Activated T-cell treated with anti-CD3 and anti-CD28 coated beads for 24 hours (primary cell): ENCODE data around the gene RTEL1.
"Not testable (repeated sequence)": the region's sequence is repeated elsewhere in the genome, so short reads cannot be mapped to it uniquely, and the experiment has no call there.

Experiments used
- DNase-seq: peaks from one replicate; pipeline ENCODE4 v3.0.0-alpha.2; 2020; ENCODE audit warnings: low read depth

The RTEL1 gene

GRCh38 chr20:63628246-63628975 is 29.7 kb upstream of the RTEL1 start:
- peak; percentile 73 for DNase-seq

- DNase-seq, result not testable (repeated sequence)
Measured at GRCh38 chr20:63630956-63631355, 27.2 kb upstream of the RTEL1 start.

- not testable (repeated sequence) for DNase-seq
Measured at GRCh38 chr20:63631426-63631825, 26.7 kb upstream of the RTEL1 start.

DNA sequence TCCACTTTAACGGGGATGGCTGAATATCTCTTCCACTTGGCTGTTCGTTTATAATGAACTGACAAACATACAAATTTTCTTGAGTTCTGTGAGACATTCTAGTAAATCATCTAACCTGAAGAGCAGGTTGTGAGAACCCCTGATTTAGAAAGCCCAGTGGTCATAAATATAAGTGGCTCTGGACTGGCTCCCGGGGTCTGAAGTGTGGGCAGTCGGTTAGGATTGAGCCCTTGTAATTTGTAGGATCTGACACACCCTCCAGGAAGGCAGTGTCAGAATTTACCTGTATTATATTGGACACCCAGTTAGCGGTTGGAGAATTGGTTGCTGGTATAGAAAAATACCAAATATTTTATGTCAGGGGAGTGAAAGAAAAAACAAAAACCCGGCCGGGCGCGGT is 24.4 kb upstream of the RTEL1 start:
- no peak for DNase-seq

GRCh38 chr20:63635431-63636141 is 22.5 kb upstream of the RTEL1 start:
- DNase-seq, result peak; percentile 66

- no peak for DNase-seq
Measured at GRCh38 chr20:63636752-63637628, 21.1 kb upstream of the RTEL1 start.

DNA sequence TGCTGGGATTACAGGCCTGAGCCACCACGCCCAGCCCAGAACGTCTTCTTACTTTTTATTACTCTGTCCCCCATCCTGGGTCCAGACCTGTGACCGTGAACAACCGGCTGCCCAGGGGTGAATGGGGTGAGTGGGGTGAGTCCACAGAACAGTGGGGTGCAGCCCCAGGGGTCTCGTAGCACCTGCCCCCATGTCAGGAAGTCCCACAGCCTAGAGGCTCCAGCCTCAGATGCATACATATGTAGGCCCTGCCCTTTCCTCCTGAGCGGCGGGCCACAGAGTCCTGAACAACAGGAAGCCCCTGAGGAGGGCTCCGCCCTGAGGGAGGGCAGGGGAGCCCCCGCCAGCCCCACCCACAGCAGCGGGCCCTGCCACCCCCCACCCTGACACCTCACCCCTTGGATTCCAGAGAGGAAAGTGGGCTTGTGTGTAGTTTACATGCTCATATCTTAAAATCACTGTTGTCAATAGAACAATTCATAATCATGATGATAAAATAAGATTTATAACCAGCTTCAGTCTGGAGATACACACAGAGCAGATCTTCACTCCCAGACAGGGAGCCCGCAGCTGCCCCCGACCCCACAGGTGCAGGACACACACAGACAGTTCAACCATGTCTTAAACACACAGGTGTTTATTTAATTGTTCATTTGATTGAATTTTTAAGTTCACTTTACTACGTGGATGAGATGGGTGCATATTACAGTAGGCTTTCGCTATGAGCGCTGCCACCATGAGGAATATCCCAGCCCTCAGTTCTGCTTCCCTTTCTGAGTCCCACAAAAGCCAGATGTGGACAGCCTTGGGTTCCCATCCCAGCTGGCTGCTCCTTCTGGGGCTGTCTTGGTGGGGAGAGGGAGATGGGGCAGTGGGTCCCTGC is 18.8 kb upstream of the RTEL1 start:
- DNase-seq, result peak; percentile 52

DNA sequence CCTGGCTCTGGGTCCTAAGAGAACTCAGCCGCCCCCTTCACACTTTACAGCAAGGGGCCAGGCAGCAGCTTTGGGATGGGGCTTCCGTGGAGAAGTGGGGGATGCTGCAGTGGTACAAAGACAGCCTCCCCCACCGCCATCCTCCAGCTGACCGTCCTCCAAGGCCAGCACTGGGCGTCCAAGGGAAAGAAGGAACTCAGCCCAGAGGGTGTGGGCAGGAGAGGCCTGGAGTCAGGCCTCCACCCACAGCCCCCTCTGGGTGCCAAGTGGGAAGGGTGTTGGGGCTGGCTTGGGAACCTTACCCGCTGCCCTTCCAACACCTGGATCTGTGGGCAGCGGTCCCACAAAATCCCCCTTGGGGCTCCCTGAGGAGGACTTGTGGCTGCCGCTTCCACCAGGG is 18.0 kb upstream of the RTEL1 start:
- DNase-seq, result no peak

- not testable (repeated sequence) for DNase-seq
Measured at GRCh38 chr20:63640686-63641085, 17.4 kb upstream of the RTEL1 start.

GRCh38 chr20:63641146-63641791 is 16.8 kb upstream of the RTEL1 start:
- no peak for DNase-seq

GRCh38 chr20:63641792-63642523 is 16.2 kb upstream of the RTEL1 start:
- peak; percentile 92 for DNase-seq

DNA sequence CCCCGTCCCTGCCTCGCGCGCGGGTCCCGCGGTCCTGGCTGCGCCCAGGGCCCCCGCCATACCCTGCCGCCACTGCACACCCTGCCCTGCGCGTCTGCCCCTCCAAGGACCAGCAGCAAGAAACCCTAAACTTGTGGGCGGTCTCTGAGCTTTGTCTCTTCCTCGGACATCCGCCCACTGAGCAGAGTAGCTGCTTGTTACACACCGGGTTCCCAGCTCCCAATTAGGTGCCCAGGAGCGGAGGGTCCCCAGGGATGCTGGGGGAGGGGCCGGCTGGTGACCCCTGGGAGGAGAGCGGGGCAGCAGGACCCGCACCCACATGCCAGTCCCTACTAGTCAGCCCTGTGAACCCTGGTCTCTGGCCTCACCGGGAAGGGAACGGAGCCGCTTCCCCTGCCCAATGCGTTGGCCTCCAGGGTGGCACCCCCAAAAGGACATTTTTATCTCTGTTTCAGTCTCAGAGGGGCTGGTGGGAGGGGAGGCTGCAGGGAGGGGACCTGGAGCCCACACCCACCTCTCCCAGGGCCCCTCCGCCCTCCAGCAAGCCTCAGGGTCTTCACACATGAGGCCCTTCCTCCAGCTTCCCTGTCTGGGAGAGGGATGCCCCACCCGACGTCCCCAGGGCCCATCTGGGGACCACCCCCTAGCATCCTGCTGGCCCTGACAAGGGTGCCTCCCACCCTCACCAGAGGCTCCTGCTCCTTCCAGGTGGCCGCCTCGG is 15.4 kb upstream of the RTEL1 start:
- DNase-seq, result no peak

GRCh38 chr20:63643499-63643898 is 14.6 kb upstream of the RTEL1 start:
- DNase-seq, result no peak

DNA sequence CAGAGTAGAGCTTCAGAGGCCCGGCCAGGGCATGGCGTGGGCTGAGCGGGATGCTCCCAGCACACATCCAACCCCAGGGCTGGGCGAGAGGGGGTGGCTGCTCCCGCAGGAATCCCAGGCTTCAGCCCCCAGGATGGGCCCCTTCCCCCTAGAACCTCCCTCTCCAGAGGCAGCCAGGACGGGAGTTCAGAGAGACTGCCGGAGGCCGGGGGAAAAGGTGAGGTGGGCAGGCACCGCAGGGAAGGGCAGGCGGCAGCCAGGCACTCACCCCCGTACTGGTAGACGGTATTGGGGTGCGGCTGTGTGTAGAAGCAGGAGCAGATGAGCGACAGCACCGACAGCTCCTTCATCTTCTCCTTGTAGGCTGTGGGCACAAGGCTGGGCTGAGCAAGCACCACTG is 14.2 kb upstream of the RTEL1 start:
- DNase-seq, result no peak

GRCh38 chr20:63645218-63645617 is 12.9 kb upstream of the RTEL1 start:
- no peak for DNase-seq

DNA sequence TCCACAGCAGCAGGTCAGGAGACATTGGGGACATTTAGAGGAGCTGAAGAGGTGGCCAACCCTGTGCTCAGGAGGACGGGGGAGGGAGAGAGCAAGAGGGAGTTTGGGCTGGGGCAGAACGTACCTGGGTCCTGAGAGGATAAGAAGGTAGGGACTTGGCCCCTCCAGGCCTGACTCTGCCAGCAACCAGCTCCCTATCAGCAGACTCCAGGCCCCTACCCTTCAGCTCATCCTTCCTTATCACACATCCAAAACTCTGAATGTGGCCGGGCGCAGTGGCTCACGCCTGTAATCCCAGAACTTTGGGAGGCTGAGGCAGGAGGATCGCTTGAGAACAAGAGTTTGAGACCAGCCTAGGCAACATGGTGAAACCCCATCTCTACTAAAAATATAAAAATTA is 9.9 kb upstream of the RTEL1 start:
- DNase-seq, result no peak

DNA sequence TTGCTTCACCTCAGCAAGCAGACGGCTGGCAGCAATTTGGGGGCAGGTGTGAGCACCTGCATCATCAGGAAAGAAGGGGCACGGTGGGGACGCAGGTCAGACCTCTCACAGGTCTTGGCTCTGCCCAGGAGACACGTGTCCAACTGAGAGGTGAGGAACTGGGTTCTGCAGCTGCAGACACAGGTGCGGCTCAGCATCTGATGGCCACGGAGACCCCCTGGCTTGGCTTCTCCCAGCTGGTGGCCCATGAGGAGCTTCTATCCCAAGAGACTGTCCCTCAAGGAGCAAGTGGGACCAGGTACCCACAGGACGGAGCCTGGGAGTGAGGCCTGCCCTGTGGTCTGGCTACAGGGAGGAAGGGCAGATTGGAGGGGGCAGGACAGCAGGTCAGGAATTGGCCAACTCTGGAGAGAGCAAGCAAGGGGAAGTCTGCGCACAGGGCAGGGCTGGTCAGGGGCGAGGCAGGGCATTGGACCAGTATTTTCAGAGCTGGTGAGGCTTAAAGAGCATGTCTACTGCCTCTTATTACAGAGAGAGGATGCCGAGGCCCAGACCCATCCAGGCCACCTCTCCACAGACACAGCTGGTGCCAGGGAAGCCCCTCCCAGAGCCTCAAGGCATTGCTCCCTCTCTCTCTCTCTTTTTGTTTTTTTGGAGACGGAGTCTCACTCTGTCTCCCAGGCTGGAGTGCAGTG is 9.1 kb upstream of the RTEL1 start:
- no peak for DNase-seq

GRCh38 chr20:63650486-63650885 is 7.6 kb upstream of the RTEL1 start:
- not testable (repeated sequence) for DNase-seq

- DNase-seq, result no peak
Measured at GRCh38 chr20:63651942-63652191, 6.2 kb upstream of the RTEL1 start.
